Uterus (tissue), 2 donors: Measurements from ENCODE around the gene KRT39.

Experiments used
- CTCF ChIP-seq, 4 experiments: fragments of 200-600 bp in 2 of 4; fragments of 450-650 bp in 2 of 4; sonication (generic) in 2 of 4; IDR thresholded peaks; one replicate each; pipeline ENCODE4 v1.5.1; 2016 to 2019; ENCODE audit warnings: antibody characterized with exemption in 4 of 4, mild to moderate bottlenecking in 2 of 4, moderate library complexity in 1 of 4
- POLR2A ChIP-seq, 2 donors: fragments of 450-650 bp; IDR thresholded peaks; one replicate each; pipeline ENCODE4 v1.6.1; 2016; ENCODE audit warnings: antibody characterized with exemption in 2 of 2, mild to moderate bottlenecking in 1 of 2, moderate library complexity in 1 of 2

- TF ChIP-seq CTCF (IDR thresholded peaks at IDR 0.05) (no peak), POLR2A (IDR thresholded peaks at IDR 0.05) (no peak)
Measured at GRCh38 chr17:40940266-40940665, 26.5 kb downstream of the KRT39 start.
